Neural cell (in vitro differentiated cells): Measurements from ENCODE around the gene SAP30L. TPM values are rescaled to one million over a fixed set of nuclear protein-coding genes. Genes with fewer than 3 reads are reported as not detected.

Source experiments
- H2AFZ ChIP-seq: fragments of 200-600, 300-800 bp; sonication (generic), shearing (Covaris generic); 2 replicates; pipeline ENCODE4 v1.6.0; 2014; ENCODE audit warnings: low read depth, mild to moderate bottlenecking, antibody characterized with exemption, low read length, moderate library complexity
- H3F3A ChIP-seq: fragments of 200-600 bp; shearing (Covaris generic); 2 replicates; pipeline ENCODE4 v1.6.1; 2016; ENCODE audit warnings: mild to moderate bottlenecking, moderate library complexity, mixed read lengths, antibody characterized with exemption, low read length; ENCODE audit not compliant: insufficient read depth, poor library complexity, severe bottlenecking
- H3K27ac ChIP-seq: fragments of 200-600, 300-800 bp; sonication (generic), shearing (Covaris generic); 2 replicates; pipeline ENCODE4 v1.5.1; 2014; ENCODE audit warnings: mild to moderate bottlenecking, low read length, moderate library complexity
- H3K27me3 ChIP-seq: fragments of 300-800, 200-600 bp; sonication (generic), shearing (Covaris generic); 2 replicates; pipeline ENCODE4 v1.6.0; 2014; ENCODE audit warnings: mild to moderate bottlenecking, low read depth, low read length, moderate library complexity; ENCODE audit not compliant: insufficient read depth
- H3K36me3 ChIP-seq: fragments of 300-800, 200-600 bp; sonication (generic), shearing (Covaris generic); 2 replicates; pipeline ENCODE4 v1.5.1; 2014; ENCODE audit warnings: mild to moderate bottlenecking, antibody characterized with exemption, low read length, moderate library complexity; ENCODE audit not compliant: insufficient read depth
- H3K4me2 ChIP-seq: fragments of 300-800, 200-600 bp; sonication (generic), shearing (Covaris generic); 2 replicates; pipeline ENCODE4 v1.6.0; 2014; ENCODE audit warnings: mild to moderate bottlenecking, low read length
- H3K4me3 ChIP-seq: fragments of 300-800, 200-600 bp; sonication (generic), shearing (Covaris generic); 2 replicates; pipeline ENCODE4 v1.5.1; 2014; ENCODE audit warnings: mild to moderate bottlenecking, low read length, moderate library complexity
- H3K79me2 ChIP-seq: fragments of 200-600 bp; shearing (Covaris generic); replicated peaks from 2 replicates; pipeline ENCODE4 v1.6.0; 2014; ENCODE audit warnings: mild to moderate bottlenecking, low read length, moderate library complexity; ENCODE audit not compliant: insufficient read depth
- H3K9ac ChIP-seq: fragments of 300-800, 200-600 bp; sonication (generic), shearing (Covaris generic); 2 replicates; pipeline ENCODE4 v1.6.1; 2016; ENCODE audit warnings: mild to moderate bottlenecking, low read length, mixed read lengths
- H3K9me2 ChIP-seq: fragments of 200-600 bp; shearing (Covaris generic); 2 replicates; pipeline ENCODE4 v1.6.1; 2016; ENCODE audit warnings: mild to moderate bottlenecking, low read length, mixed read lengths; ENCODE audit not compliant: insufficient read depth
- H3K9me3 ChIP-seq: fragments of 200-600, 300-800 bp; sonication (generic), shearing (Covaris generic); 2 replicates; pipeline ENCODE4 v1.6.1; 2016; ENCODE audit warnings: mild to moderate bottlenecking, mixed run types, low read length, moderate library complexity, mixed read lengths
- H4K20me1 ChIP-seq: fragments of 200-600 bp; shearing (Covaris generic); 2 replicates; pipeline ENCODE4 v1.6.1; 2016; ENCODE audit warnings: mild to moderate bottlenecking, mixed run types; ENCODE audit not compliant: insufficient read depth
- CTCF ChIP-seq: fragments of 450-650 bp; IDR thresholded peaks from 2 replicates; pipeline ENCODE4 v1.5.1; 2014; ENCODE audit warnings: antibody characterized with exemption, mild to moderate bottlenecking, moderate library complexity; ENCODE audit not compliant: poor library complexity, severe bottlenecking
- EP300 ChIP-seq: fragments of 450-650 bp; conservative IDR thresholded peaks from 2 replicates; pipeline ENCODE4 v1.6.1; 2014; ENCODE audit warnings: antibody characterized with exemption, mild to moderate bottlenecking, moderate library complexity; ENCODE audit not compliant: poor library complexity, severe bottlenecking
- EZH2 ChIP-seq: fragments of 200-600, 300-800 bp; shearing (Covaris generic), sonication (generic); IDR thresholded peaks from 2 replicates; pipeline ENCODE4 v1.6.1; 2014; ENCODE audit warnings: antibody characterized with exemption, low read length, borderline replicate concordance, mild to moderate bottlenecking; ENCODE audit not compliant: insufficient read depth, poor library complexity, severe bottlenecking
- MXI1 ChIP-seq: fragments of 450-650 bp; conservative IDR thresholded peaks from 2 replicates; pipeline ENCODE4 v1.6.1; 2014; ENCODE audit warnings: antibody characterized with exemption, mild to moderate bottlenecking; ENCODE audit not compliant: poor library complexity, severe bottlenecking
- POLR2AphosphoS5 ChIP-seq: IDR thresholded peaks from 2 replicates; pipeline ENCODE4 v1.6.1; 2012
- RAD21 ChIP-seq: fragments of 450-650 bp; conservative IDR thresholded peaks from 2 replicates; pipeline ENCODE4 v1.6.1; 2014; ENCODE audit warnings: antibody characterized with exemption, mild to moderate bottlenecking, moderate library complexity
- REST ChIP-seq: IDR thresholded peaks from 2 replicates; pipeline ENCODE4 v1.6.1; 2012; ENCODE audit warnings: borderline replicate concordance
- SMC3 ChIP-seq: fragments of 450-650 bp; conservative IDR thresholded peaks from 2 replicates; pipeline ENCODE4 v1.6.1; 2014; ENCODE audit warnings: antibody characterized with exemption, mild to moderate bottlenecking, moderate library complexity; ENCODE audit not compliant: poor library complexity
- TAF1 ChIP-seq: IDR thresholded peaks from 2 replicates; pipeline ENCODE4 v1.6.1; 2012; ENCODE audit warnings: low read depth
- polyA plus RNA-seq: library from polyadenylated mRNA; depleted of rRNA; stranded (reverse); fragments of >200 nt; gene quantifications from 2 replicates; pipeline ENCODE4 v1.2.3, GENCODE V29; 2014

Gene SAP30L
- polyA plus RNA-seq, 1 donor from 2014 or later, result 18.5 TPM

GRCh38 chr5:154402611-154403010 lies 43.2 kb upstream of the SAP30L start:
- no peak for TF ChIP-seq EP300
- H3K9ac ChIP-seq, result no peak overlapping the region
- H3K4me2 ChIP-seq, result no peak overlapping the region
- no peaks in the 10 kb centered on the region for H3F3A ChIP-seq
- H2AFZ ChIP-seq, result no peak overlapping the region
- no peaks in the 10 kb centered on the region for H3K36me3 ChIP-seq
- no peaks in the 10 kb centered on the region for H3K9me3 ChIP-seq
- no peaks in the 10 kb centered on the region for H4K20me1 ChIP-seq
- H3K4me3 ChIP-seq, result no peak overlapping the region
- no peaks in the 10 kb centered on the region for H3K27me3 ChIP-seq
- H3K9me2 ChIP-seq, result no peaks in the 10 kb centered on the region
- no peaks in the 10 kb centered on the region for H3K79me2 ChIP-seq
- H3K27ac ChIP-seq, result no peak overlapping the region

- Histone ChIP-seq H3F3A (no peaks in the 10 kb centered on the region), H3K9ac (no peak overlapping the region)
Measured at GRCh38 chr5:154403234-154403633, 42.6 kb upstream of the SAP30L start.

GRCh38 chr5:154403776-154404387 lies 41.9 kb upstream of the SAP30L start:
- Histone ChIP-seq H3K79me2 (no peaks in the 10 kb centered on the region), H3K9ac (no peak overlapping the region), H2AFZ (no peak overlapping the region), H3K4me2 (no peak overlapping the region), H3K36me3 (no peaks in the 10 kb centered on the region), H3K27ac (peak overlapping the region; percentile 25), H4K20me1 (no peaks in the 10 kb centered on the region), H3K9me3 (no peaks in the 10 kb centered on the region), H3F3A (no peaks in the 10 kb centered on the region), H3K4me3 (no peak overlapping the region), H3K9me2 (no peaks in the 10 kb centered on the region), H3K27me3 (no peaks in the 10 kb centered on the region)
- TF ChIP-seq RAD21 (no peak), POLR2AphosphoS5 (peak; percentile 81), TAF1 (no peak), EZH2 (no peak), SMC3 (peak; percentile 27), EP300 (peak; percentile 12), CTCF (no peak), REST (no peak), MXI1 (no peak)

More at GRCh38 chr5:154403234-154403633, 42.6 kb upstream of the SAP30L start:
- H2AFZ ChIP-seq, result no peak overlapping the region
- H4K20me1 ChIP-seq, result no peaks in the 10 kb centered on the region
- no peaks in the 10 kb centered on the region for H3K79me2 ChIP-seq
- H3K9me2 ChIP-seq, result no peaks in the 10 kb centered on the region
- H3K4me3 ChIP-seq, result no peak overlapping the region
- H3K36me3 ChIP-seq, result no peaks in the 10 kb centered on the region
- TF ChIP-seq CTCF, result no peak
- no peaks in the 10 kb centered on the region for H3K9me3 ChIP-seq
- no peak overlapping the region for H3K4me2 ChIP-seq
- H3K27ac ChIP-seq, result no peak overlapping the region
- no peaks in the 10 kb centered on the region for H3K27me3 ChIP-seq
